Lung (tissue), 12 donors: ENCODE measurements around the gene WIPI1. TPM values are rescaled to one million over a fixed set of nuclear protein-coding genes. Genes with fewer than 3 reads are reported as not detected.

Experiments used
- ATAC-seq: fragments of 200-7000 bp; cut with Tn5 transposase; one replicate; pipeline ENCODE4 v1.9.1; 2020; ENCODE audit warnings: moderate number of reproducible peaks; ENCODE audit not compliant: insufficient read depth, low FRiP score
- DNase-seq, 3 donors: peaks; one replicate each; pipeline ENCODE4 v3.0.0-alpha.2; 2013 to 2017
- H3K27ac ChIP-seq, 2 donors: one replicate each; pipeline ENCODE4 v1.5.1; 2013; ENCODE audit warnings: mild to moderate bottlenecking in 2 of 2, moderate library complexity in 2 of 2, control low read depth in 1 of 2, inconsistent platforms in 1 of 2, low read depth in 1 of 2, low read length in 1 of 2
- H3K27me3 ChIP-seq, 3 donors: one replicate each; pipeline ENCODE4 v1.5.1; 2013; ENCODE audit warnings: low read length in 2 of 3; ENCODE audit not compliant: control insufficient read depth in 3 of 3, insufficient read depth in 3 of 3
- H3K36me3 ChIP-seq, 4 donors: one replicate each; pipeline ENCODE4 v1.5.1; 2013; ENCODE audit warnings: low read length in 4 of 4, mild to moderate bottlenecking in 1 of 4, moderate library complexity in 1 of 4; ENCODE audit not compliant: control insufficient read depth in 4 of 4, insufficient read depth in 4 of 4
- H3K4me1 ChIP-seq, 5 donors: one replicate each; pipeline ENCODE4 v1.5.1; 2013; ENCODE audit warnings: low read length in 5 of 5, mild to moderate bottlenecking in 2 of 5, moderate library complexity in 1 of 5; ENCODE audit not compliant: control insufficient read depth in 5 of 5, insufficient read depth in 5 of 5
- H3K4me3 ChIP-seq: one replicate; pipeline ENCODE4 v1.5.1; 2013; ENCODE audit warnings: mild to moderate bottlenecking, control low read depth, moderate library complexity
- H3K9ac ChIP-seq, 2 donors: one replicate each; pipeline ENCODE4 v1.5.1; 2013; ENCODE audit warnings: low read length in 2 of 2, control low read depth in 1 of 2; ENCODE audit not compliant: insufficient read depth in 1 of 2
- H3K9me3 ChIP-seq, 4 donors: one replicate each; pipeline ENCODE4 v1.5.1; 2013; ENCODE audit warnings: low read length in 3 of 4, mild to moderate bottlenecking in 1 of 4, moderate library complexity in 1 of 4; ENCODE audit not compliant: control insufficient read depth in 4 of 4, insufficient read depth in 3 of 4
- whole genome bisulfite sequencing, 2 donors: extraction: QIAGEN DNeasy Blood & Tissue Kit; methylation state at CpG; one replicate each; pipeline ENCODE4 v1.1.7; 2013; 5-methylcytosine and 5-hydroxymethylcytosine counted together
- polyA plus RNA-seq, 2 donors: library from polyadenylated mRNA; stranded (reverse); fragments of 200-250 nt; gene quantifications; one replicate each; pipeline ENCODE4 v1.2.1, GENCODE V29; 2013
- total RNA-seq, 2 donors: library from RNA; depleted of rRNA in 1 of 2; stranded (reverse); fragments of >200 nt in 1 of 2; gene quantifications; one replicate each; pipeline ENCODE4 v1.2.1, GENCODE V29; 2014 to 2021
- TF ChIP-seq, protein P1 (sequence below): IDR thresholded peaks from 2 replicates; pipeline ENCODE4 v1.5.1; 2012; ENCODE audit warnings: mild to moderate bottlenecking; ENCODE audit errors: control extremely low read depth, extremely low read depth
- donor health status: control.
- donor health status: control.
- donor health status: Bipolar disorder and iron deficiency.
- donor health status: healthy.
- donor health status: DM: yes; HTN: yes; CAD: no.

The WIPI1 gene
- total and polyA plus RNA-seq, 4 donors, result 30.4 to 58.5 (median 41.8) TPM

DNA sequence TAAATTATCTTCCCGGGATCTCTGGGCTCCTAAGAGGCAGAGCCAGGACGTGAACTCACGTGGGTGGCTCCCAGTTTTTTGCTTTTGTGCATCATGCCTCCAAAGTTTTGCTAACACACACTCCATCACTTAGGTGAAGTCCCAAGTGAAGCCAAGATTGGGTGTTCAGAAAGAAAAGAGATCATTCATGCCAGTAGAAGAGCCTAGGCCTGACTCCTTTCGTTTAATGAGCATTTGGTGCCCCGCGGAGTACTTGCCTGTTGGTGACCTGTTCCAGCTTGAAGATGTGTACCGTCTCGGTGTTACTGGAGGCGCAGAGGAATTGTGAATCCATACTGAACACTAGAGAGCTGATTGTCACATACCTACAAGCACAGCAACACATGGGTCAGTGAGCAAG lies 24.1 kb downstream of the WIPI1 start:
- Histone ChIP-seq H3K36me3 (peaks cover 16 to 56% (median 34%) of the 10 kb centered on the region in 4 donors), H3K27me3 (no peaks in the 10 kb centered on the region), H3K4me3 (no peak overlapping the region), H3K27ac (no peak overlapping the region), H3K9me3 (no peaks in the 10 kb centered on the region), H3K9ac (no peak overlapping the region), H3K4me1 (peaks cover 0 to 4% (median 0%) of the 10 kb centered on the region in 5 donors)
- no peak for ATAC-seq
- TF ChIP-seq, protein P1, sequence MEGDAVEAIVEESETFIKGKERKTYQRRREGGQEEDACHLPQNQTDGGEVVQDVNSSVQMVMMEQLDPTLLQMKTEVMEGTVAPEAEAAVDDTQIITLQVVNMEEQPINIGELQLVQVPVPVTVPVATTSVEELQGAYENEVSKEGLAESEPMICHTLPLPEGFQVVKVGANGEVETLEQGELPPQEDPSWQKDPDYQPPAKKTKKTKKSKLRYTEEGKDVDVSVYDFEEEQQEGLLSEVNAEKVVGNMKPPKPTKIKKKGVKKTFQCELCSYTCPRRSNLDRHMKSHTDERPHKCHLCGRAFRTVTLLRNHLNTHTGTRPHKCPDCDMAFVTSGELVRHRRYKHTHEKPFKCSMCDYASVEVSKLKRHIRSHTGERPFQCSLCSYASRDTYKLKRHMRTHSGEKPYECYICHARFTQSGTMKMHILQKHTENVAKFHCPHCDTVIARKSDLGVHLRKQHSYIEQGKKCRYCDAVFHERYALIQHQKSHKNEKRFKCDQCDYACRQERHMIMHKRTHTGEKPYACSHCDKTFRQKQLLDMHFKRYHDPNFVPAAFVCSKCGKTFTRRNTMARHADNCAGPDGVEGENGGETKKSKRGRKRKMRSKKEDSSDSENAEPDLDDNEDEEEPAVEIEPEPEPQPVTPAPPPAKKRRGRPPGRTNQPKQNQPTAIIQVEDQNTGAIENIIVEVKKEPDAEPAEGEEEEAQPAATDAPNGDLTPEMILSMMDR, result no peak
- 95% methylated on average over 9 of the region's 9 CpGs for WGBS, 2 donors
- no peak for DNase-seq

DNA sequence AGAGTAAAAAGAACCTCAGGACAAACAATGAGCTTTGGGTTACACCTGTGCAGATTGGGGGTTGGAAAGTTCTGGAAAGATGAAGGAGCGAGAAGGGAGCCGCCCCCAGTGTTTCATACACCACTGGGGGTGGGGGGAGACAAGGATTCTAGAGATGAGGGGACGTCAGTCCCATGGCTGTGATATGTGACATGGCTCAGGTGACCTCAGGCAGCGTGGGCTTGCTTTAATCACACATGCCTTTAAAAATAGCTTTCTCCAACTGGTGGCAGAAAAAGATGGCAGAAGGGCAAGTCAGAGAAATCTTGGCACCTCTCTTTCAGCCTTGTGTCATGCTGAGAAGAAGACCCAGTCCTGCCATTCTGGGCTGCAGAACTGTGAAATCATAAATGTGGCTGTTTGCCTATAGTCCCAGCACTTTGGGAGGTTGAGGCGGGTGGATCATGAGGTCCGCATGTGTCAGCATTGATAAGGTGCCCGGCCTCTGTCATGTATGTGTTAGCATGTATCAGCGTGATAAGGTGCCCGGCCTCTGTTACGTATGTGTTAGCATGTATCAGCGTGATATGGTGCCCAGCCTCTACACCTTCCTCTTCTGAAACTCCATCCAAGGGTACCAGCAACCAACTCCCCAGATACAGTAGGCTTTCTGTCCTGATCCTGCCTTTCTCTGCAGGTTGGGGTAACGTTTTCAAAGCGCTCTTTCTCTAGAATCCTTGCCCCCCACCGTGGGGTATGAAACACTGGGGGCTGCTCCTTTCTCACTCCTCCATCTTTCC lies 25.0 kb downstream of the WIPI1 start:
- H3K27ac ChIP-seq, result no peak overlapping the region
- no peak overlapping the region for H3K4me3 ChIP-seq
- TF ChIP-seq, protein P1, result no peak
- H3K9ac ChIP-seq, result no peak overlapping the region
- DNase-seq (no peak), ATAC-seq (no peak)
- 93 to 97% methylated on average over 14 of the region's 14 CpGs for WGBS, 2 donors
- H3K9me3 ChIP-seq, result no peaks in the 10 kb centered on the region
- H3K36me3 ChIP-seq, result peaks cover 16 to 63% (median 35%) of the 10 kb centered on the region in 4 donors
- H3K4me1 ChIP-seq, result no peaks in the 10 kb centered on the region
- no peaks in the 10 kb centered on the region for H3K27me3 ChIP-seq

DNA sequence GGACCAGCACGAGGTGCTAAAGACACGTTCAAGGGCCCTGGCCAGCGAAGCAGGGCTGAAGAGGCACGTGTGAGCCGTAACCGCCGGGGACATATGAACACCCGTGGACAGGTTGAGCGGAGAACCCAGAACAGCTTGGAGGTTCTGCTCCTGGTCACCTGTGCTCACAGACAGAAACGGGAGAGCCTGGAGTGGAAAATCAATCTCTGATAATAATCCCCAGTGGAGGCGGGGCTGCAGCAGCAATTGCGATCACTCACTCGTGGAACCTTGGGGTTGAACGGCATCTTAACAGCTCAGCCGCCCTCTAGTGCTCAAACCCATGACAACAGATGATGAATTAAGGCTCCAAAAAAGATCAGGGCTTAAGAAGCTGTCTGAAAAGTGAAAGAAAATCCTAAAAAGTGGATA lies 25.6 kb downstream of the WIPI1 start:
- Histone ChIP-seq H3K27me3 (no peaks in the 10 kb centered on the region), H3K9ac (no peak overlapping the region), H3K27ac (no peak overlapping the region), H3K4me3 (no peak overlapping the region), H3K4me1 (no peaks in the 10 kb centered on the region), H3K36me3 (peaks cover 19 to 68% (median 36%) of the 10 kb centered on the region in 4 donors), H3K9me3 (no peaks in the 10 kb centered on the region)
- 70 to 74% methylated on average over 15 of the region's 15 CpGs for WGBS, 2 donors
- TF ChIP-seq, protein P1, result no peak
- ATAC-seq (no peak), DNase-seq (peak in 1 of 3 donors; percentile 34)
